ENCODE measurements around the gene BORA. TPM values are rescaled to one million over a fixed set of nuclear protein-coding genes. Genes with fewer than 3 reads are reported as not detected.
A peak's percentile ranks its signal among the peaks of the same experiment; 100 is the strongest.

Gene BORA
- total and polyA plus RNA-seq, 2 of the 13 experiments (the other 11 are each of a cell fraction or from before 2014, with no cell fraction given), result 4.0 to 17.4 TPM

GRCh38 chr13:72693832-72694231, 33.9 kb upstream of the BORA start (continued):
- TF ChIP-seq GMEB1 (CRISPR knock-in tag; IDR thresholded peaks at IDR 0.05; ENCODE audit: borderline replicate concordance) (no peak), ZNF737 (CRISPR knock-in tag; IDR thresholded peaks at IDR 0.05; ENCODE audit: borderline replicate concordance) (no peak), ZNF546 (CRISPR knock-in tag; conservative IDR thresholded peaks at IDR 0.05) (no peak), ZNF460 (CRISPR knock-in tag; IDR thresholded peaks at IDR 0.05; ENCODE audit: borderline replicate concordance) (no peak)

- Histone ChIP-seq H3K4me2 (ENCODE audit: low read depth, low read length) (no peak overlapping the region), H3K4me1 (ENCODE audit: insufficient read depth, low read length) (no peaks in the 10 kb centered on the region), H3K27ac (ENCODE audit: extremely low read length, insufficient read depth, low read length) (no peak overlapping the region), H3K9ac (ENCODE audit: insufficient read depth, low read depth, low read length) (no peak overlapping the region), H2AFZ (ENCODE audit: low read length) (no peak overlapping the region), H3K79me2 (ENCODE audit: insufficient read depth, low read length) (no peaks in the 10 kb centered on the region), H3K36me3 (replicated peaks in 1 of 2; ENCODE audit: control insufficient read depth in 1 of 2, insufficient read depth in 2 of 2, low read length in 2 of 2) (no peaks in the 10 kb centered on the region), H3K4me3 (replicated peaks in 1 of 3; ENCODE audit: insufficient read depth in 1 of 3, low read depth in 2 of 3, low read length in 3 of 3) (no peak overlapping the region), H3K27me3 (ENCODE audit: control insufficient read depth in 1 of 2, insufficient read depth in 2 of 2, low read length in 2 of 2) (no peaks in the 10 kb centered on the region; a peak in 2 of 5 replicates), H3K9me3 (ENCODE audit: low read length) (no peaks in the 10 kb centered on the region), H4K20me1 (ENCODE audit: insufficient read depth, low read length) (no peaks in the 10 kb centered on the region)
- no peak for TF ChIP-seq CREB3 (CRISPR knock-in tag; IDR thresholded peaks at IDR 0.05)
- no peak for TF ChIP-seq ATRX (CRISPR knock-in tag; IDR thresholded peaks at IDR 0.05; ENCODE audit: borderline replicate concordance)
- no peak for TF ChIP-seq GTF2F1 (IDR thresholded peaks at IDR 0.05; ENCODE audit: low read length)
- TF ChIP-seq YEATS4 (CRISPR knock-in tag; IDR thresholded peaks at IDR 0.05; ENCODE audit: borderline replicate concordance), result no peak
- no peak for TF ChIP-seq ZNF780A (CRISPR knock-in tag; IDR thresholded peaks at IDR 0.05)
- FAIRE-seq (no peak), ATAC-seq (peak; percentile 31; the same call in 1 of the 3 replicates), DNase-seq (ENCODE audit: low spot score) (no peak)
- intact Hi-C loops (cut with micrococcal nuclease; ENCODE audit: unreplicated experiment) (no loop called here), in situ Hi-C loops (cut with HindIII; ENCODE audit: extremely low pct_ligation_motif_present, low pct_unique_long_range_greater_than_20kb) (no loop called here)
- no TSS peak for BruUV-seq (replicated peaks)
- ChIA-PET CTCF (ENCODE audit: low intra/inter-chr PET ratio, low total read pairs) (no interaction called here), POLR2A (no interaction called here)
- 26% methylated on average over 8 of the region's 8 CpGs for WGBS (ENCODE audit: low lambda C conversion rate)
Measured at GRCh38 chr13:72694314-72694713, 33.4 kb upstream of the BORA start.
